Retinal pigment epithelial cell (primary cell): ENCODE measurements around the gene NKAIN1.
"Not testable (repeated sequence)": the region's sequence is repeated elsewhere in the genome, so short reads cannot be mapped to it uniquely, and the experiment has no call there.

Source experiments
- DNase-seq: peaks from one replicate; pipeline ENCODE4 v3.0.0-alpha.2; 2010; ENCODE audit warnings: low read depth
- H3K4me3 ChIP-seq: 2 replicates; pipeline ENCODE4 v1.5.1; 2011; ENCODE audit warnings: mild to moderate bottlenecking, low read length, control low read depth, moderate library complexity
- CTCF ChIP-seq: conservative IDR thresholded peaks from 2 replicates; pipeline ENCODE4 v1.5.1; 2011; ENCODE audit warnings: low read depth, low read length, control low read depth, inconsistent platforms

NKAIN1 gene

GRCh38 chr1:31263408-31263807, 23.7 kb upstream of the NKAIN1 start:
- TF ChIP-seq CTCF, result no peak
- no peak overlapping the region for H3K4me3 ChIP-seq
- no peak for DNase-seq

DNA sequence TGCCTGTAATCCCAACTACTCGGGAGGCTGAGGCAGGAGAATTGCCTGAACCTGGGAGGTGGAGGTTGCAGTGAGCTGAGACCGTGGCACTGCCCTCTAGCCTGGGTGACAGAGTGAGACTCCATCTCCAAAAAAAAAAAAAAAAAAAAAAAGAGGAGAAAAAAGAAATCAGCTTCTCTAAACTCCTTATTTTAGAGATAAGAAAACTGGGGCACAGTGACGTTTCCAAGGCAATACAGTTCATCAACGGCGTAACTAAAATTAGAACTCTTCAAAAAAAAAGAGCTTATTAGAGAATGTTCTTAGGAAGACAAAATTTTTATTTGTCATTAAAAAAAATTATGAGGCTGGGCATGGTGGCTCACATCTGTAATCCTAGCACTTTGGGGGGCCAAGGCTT, 22.7 kb upstream of the NKAIN1 start:
- not testable (repeated sequence) for H3K4me3 ChIP-seq, DNase-seq

GRCh38 chr1:31261916-31262315, 22.2 kb upstream of the NKAIN1 start:
- DNase-seq, result no peak
- H3K4me3 ChIP-seq, result no peak overlapping the region
- TF ChIP-seq CTCF, result no peak

DNA sequence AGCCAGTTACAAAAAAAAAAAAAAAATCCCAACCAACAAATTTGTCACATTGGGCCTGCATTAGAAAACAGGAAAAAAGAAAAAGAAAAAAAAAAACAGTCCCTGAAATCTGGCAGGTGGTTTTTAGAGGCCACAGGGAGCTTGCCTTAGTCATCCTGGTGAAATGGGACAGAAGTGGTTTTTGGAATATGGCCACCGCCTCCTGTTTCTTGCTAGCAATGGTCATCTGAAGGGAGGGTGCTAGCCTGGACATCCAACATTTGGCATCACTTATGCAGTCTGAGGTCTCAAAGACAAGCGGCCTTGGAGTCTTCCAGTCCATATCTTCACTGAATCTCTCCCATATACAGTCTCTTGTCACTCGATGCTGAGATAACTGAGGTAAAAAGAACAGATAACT, 20.1 kb upstream of the NKAIN1 start:
- no peak overlapping the region for H3K4me3 ChIP-seq
- no peak for TF ChIP-seq CTCF
- no peak for DNase-seq

DNA sequence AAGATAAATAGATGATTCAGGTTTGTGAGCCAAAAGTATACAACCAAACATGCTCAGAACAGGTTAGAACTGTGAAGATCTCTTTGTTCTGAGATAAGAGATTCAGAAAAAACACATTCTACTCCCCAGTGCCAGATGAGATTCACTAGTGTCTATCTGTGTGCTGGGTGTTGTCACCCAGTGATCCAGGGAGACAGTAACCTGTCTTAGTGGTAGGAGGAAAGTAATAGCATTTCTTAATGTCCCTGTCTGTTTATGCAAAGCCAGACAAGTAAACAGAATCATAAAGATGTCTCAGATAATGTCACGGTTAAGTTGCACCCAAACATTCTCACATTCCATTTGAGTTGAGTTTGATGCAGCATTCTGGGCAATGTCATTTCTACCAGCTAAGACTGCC, 18.9 kb upstream of the NKAIN1 start:
- no peak for DNase-seq
- no peak for TF ChIP-seq CTCF
- no peak overlapping the region for H3K4me3 ChIP-seq

- no peak for DNase-seq
- H3K4me3 ChIP-seq, result no peak overlapping the region
- no peak for TF ChIP-seq CTCF
These were observed 17.5 kb upstream of the NKAIN1 start for GRCh38 chr1:31257213-31257612.

- no peak overlapping the region for H3K4me3 ChIP-seq
- no peak for TF ChIP-seq CTCF
- DNase-seq, result no peak
These were observed 10.2 kb upstream of the NKAIN1 start for GRCh38 chr1:31249854-31250253.

GRCh38 chr1:31248276-31248675, 8.6 kb upstream of the NKAIN1 start:
- no peak overlapping the region for H3K4me3 ChIP-seq
- no peak for DNase-seq
- no peak for TF ChIP-seq CTCF
